RWPE2 (cell line): Measurements from ENCODE around the gene SPON1.

Experiments used
- ATAC-seq: fragments of 200-7000 bp; cut with Tn5 transposase; 3 replicates; pipeline ENCODE4 v1.9.1; 2021; ENCODE audit warnings: low read depth
- DNase-seq: peaks from one replicate; pipeline ENCODE4 v3.0.0-alpha.2; 2020; ENCODE audit warnings: low spot score
- H3K27ac ChIP-seq: fragments of 450-650 bp; 2 replicates; pipeline ENCODE4 v1.5.1; 2017; ENCODE audit warnings: mild to moderate bottlenecking; ENCODE audit not compliant: poor library complexity, severe bottlenecking
- H3K27me3 ChIP-seq: fragments of 250-450 bp; sonication (Bioruptor Pico); 2 replicates; pipeline ENCODE4 v1.5.1; 2021; ENCODE audit warnings: mild to moderate bottlenecking, moderate library complexity; ENCODE audit not compliant: insufficient read depth, poor library complexity, severe bottlenecking
- H3K36me3 ChIP-seq: fragments of 250-450 bp; sonication (Bioruptor Pico); 2 replicates; pipeline ENCODE4 v1.5.1; 2020; ENCODE audit warnings: low read depth, mild to moderate bottlenecking, moderate library complexity
- H3K4me1 ChIP-seq: fragments of 250-450 bp; sonication (Bioruptor Pico); 2 replicates; pipeline ENCODE4 v1.5.1; 2021; ENCODE audit warnings: mild to moderate bottlenecking, moderate library complexity; ENCODE audit not compliant: insufficient read depth, poor library complexity, severe bottlenecking
- H3K4me3 ChIP-seq: fragments of 250-450 bp; sonication (Bioruptor Pico); 2 replicates; pipeline ENCODE4 v1.5.1; 2021; ENCODE audit warnings: mild to moderate bottlenecking, moderate library complexity; ENCODE audit not compliant: severe bottlenecking
- H3K9me3 ChIP-seq: fragments of 250-450 bp; sonication (Bioruptor Pico); 2 replicates; pipeline ENCODE4 v1.5.1; 2021; ENCODE audit warnings: mild to moderate bottlenecking, moderate library complexity; ENCODE audit not compliant: severe bottlenecking
- TF ChIP-seq, protein P1 (sequence below): fragments of 450-650 bp; IDR thresholded peaks from one replicate; pipeline ENCODE4 v1.5.1; 2017; ENCODE audit warnings: mild to moderate bottlenecking, moderate library complexity; ENCODE audit not compliant: poor library complexity, severe bottlenecking

SPON1 gene

DNA sequence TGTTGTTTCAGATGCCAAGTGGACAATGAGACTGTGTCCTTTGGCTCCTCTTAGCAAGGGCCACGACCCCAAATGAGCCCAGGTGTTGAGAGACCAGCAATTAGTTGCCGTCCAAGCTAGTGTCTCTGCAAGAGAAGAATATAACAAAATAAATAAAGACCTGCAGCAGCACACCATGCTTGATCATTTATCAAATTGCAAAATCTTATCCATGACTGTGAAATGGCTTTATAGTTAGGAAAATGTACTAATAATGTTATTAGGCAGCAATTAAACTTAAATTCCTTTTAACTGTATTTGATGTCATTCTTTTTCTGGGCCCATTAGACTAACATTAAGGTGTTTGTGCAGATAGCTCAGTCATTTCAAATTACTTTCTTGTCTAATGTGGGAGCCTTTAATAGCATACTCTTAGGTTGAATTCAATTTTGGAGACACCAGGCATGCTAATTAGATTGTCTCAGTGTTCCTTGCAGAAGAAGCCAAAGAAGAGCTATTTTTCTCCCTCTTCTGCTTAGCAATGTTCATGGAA, 220.4 kb downstream of the SPON1 start:
- Histone ChIP-seq H3K4me3 (no peak overlapping the region), H3K9me3 (no peaks in the 10 kb centered on the region), H3K4me1 (no peaks in the 10 kb centered on the region), H3K27me3 (no peaks in the 10 kb centered on the region), H3K27ac (no peak overlapping the region), H3K36me3 (no peaks in the 10 kb centered on the region)
- no peak for DNase-seq
- no peak for ATAC-seq
- TF ChIP-seq, protein P1, sequence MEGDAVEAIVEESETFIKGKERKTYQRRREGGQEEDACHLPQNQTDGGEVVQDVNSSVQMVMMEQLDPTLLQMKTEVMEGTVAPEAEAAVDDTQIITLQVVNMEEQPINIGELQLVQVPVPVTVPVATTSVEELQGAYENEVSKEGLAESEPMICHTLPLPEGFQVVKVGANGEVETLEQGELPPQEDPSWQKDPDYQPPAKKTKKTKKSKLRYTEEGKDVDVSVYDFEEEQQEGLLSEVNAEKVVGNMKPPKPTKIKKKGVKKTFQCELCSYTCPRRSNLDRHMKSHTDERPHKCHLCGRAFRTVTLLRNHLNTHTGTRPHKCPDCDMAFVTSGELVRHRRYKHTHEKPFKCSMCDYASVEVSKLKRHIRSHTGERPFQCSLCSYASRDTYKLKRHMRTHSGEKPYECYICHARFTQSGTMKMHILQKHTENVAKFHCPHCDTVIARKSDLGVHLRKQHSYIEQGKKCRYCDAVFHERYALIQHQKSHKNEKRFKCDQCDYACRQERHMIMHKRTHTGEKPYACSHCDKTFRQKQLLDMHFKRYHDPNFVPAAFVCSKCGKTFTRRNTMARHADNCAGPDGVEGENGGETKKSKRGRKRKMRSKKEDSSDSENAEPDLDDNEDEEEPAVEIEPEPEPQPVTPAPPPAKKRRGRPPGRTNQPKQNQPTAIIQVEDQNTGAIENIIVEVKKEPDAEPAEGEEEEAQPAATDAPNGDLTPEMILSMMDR, result no peak

DNA sequence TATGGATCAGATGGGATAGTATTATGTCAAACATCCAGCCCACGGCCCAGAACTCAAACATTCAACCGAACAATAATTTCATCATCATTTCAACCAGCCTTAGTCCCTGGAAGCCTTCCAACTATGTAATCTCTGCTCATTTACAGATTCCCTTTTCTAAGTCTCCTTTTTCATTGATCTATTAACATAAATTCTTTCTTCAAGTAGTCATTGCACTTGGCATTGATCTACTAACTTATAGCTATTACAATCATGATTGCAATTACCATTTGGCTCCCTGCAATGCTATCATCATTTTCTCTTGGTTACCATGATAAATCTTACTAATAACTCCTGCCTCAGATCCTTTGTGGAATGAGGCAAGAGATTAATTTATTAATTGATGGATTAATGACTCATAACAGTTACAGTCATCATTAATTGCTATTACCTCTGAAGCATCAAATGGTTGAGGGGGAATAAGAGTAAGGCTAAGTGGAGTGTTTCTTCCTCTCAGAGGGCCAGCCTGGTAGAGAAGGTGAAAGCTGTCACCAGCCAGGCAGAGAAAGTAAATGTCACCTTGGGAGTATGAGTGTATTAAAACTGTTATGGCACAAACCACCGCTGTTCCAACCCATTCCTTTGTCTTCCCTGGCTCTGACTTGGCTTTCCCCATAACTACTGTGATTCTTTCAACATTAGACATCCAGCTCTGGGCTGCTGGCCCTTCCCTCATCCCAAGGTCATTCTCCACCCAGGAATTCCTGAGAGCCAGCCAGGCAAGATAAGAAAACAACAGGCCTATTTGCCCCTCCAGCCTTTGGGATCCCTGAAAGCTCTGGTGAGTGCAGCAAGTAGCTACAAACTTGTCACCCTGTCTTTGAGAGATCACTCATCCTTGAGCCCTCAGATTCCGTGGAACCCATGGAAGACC, 221.8 kb downstream of the SPON1 start:
- no peaks in the 10 kb centered on the region for H3K36me3 ChIP-seq
- no peaks in the 10 kb centered on the region for H3K9me3 ChIP-seq
- ATAC-seq (no peak), DNase-seq (no peak)
- no peaks in the 10 kb centered on the region for H3K27me3 ChIP-seq
- no peak overlapping the region for H3K27ac ChIP-seq
- TF ChIP-seq, protein P1, result no peak
- no peak overlapping the region for H3K4me3 ChIP-seq
- no peaks in the 10 kb centered on the region for H3K4me1 ChIP-seq

DNA sequence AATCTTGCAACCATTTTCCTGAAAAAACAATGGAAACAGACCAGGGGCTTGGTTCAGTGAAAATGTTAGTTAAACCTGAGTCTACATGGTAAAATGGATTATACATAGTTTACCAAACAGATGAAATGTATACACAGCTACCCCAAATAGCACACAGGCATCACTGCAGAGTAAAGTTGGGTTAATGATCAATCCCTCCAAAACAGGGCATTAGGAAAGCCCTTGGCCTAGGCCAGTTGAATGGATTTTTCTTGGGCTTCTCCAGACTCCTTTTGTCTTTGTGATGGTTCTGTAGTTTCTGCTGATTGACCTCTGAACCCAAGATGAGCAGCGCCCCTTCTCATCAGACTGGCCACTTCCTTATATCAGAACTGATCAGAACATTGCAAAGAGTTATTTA, 222.9 kb downstream of the SPON1 start:
- no peaks in the 10 kb centered on the region for H3K36me3 ChIP-seq
- TF ChIP-seq, protein P1, result no peak
- DNase-seq, result no peak

DNA sequence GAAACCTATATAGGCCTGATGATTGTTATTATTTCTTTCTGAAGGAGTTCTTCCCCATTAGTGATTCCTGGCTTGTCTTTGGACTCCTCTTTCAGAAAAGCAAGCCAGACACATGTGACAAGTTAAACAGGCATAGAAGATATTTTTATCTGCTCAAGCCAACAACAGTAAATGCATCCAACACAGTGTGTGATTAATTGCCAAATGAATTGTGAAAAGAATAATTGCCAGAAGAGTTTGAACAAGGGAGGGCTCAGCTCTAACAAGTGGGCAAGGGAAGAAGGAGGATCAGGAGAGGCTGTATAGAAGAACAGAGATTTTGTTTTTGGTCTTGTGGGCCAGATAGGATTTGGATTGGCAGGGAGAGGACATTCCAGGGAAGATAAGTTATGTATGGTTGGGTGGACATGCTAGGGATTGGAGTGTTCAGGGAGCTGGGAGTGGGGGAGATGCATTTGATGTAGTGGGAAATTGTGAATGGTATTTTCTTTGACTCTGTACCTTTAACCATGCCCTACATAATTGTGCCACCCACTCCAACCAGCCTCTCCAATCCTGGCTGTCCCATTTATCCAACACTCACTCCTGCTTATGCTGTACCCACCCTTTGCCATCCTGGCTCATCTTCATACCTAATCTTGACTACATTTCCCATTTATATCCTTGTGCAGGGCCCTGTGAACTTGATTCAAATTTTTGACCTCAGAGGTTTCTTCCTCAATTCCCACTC, 223.7 kb downstream of the SPON1 start:
- Histone ChIP-seq H3K4me1 (no peaks in the 10 kb centered on the region), H3K4me3 (no peak overlapping the region), H3K27ac (no peak overlapping the region), H3K9me3 (no peaks in the 10 kb centered on the region), H3K36me3 (no peaks in the 10 kb centered on the region), H3K27me3 (no peaks in the 10 kb centered on the region)
- ATAC-seq, result no peak
- no peak for DNase-seq
- TF ChIP-seq, protein P1, result no peak

More for the DNA sequence above, 222.9 kb downstream of the SPON1 start:
- H3K27ac ChIP-seq, result no peak overlapping the region
- ATAC-seq, result no peak
- no peaks in the 10 kb centered on the region for H3K27me3 ChIP-seq
- no peak overlapping the region for H3K4me3 ChIP-seq
- H3K9me3 ChIP-seq, result no peaks in the 10 kb centered on the region
- H3K4me1 ChIP-seq, result no peaks in the 10 kb centered on the region
